Body of pancreas (tissue), 4 donors: ENCODE data around the gene EIF2AK3.

Experiments used
- CTCF ChIP-seq, 7 experiments: fragments of 450-650 bp in 4 of 7; fragments of 200-600 bp in 3 of 7; sonication (generic) in 3 of 7; IDR thresholded peaks; one replicate each; pipeline ENCODE4 v1.5.1; 2016 to 2019; ENCODE audit warnings: antibody characterized with exemption in 7 of 7
- POLR2A ChIP-seq, 3 donors: fragments of 450-650 bp; IDR thresholded peaks; one replicate each; pipeline ENCODE4 v1.6.1; 2016; ENCODE audit warnings: antibody characterized with exemption in 3 of 3, mild to moderate bottlenecking in 2 of 3

GRCh38 chr2:88607416-88607815 lies 19.8 kb downstream of the EIF2AK3 start:
- no peak for TF ChIP-seq POLR2A (IDR thresholded peaks at IDR 0.05)
- no peak for TF ChIP-seq CTCF (IDR thresholded peaks at IDR 0.05)
